Liver (tissue), 9 donors: Measurements from ENCODE around the gene TRAK1. TPM values are rescaled to one million over a fixed set of nuclear protein-coding genes. Genes with fewer than 3 reads are reported as not detected.

ENCODE experiments used
- DNase-seq: peaks from one replicate; pipeline ENCODE4 v3.0.0-alpha.2; 2017; ENCODE audit warnings: low spot score
- H3K27ac ChIP-seq, 2 donors: one replicate each; pipeline ENCODE4 v1.7.0; 2013; ENCODE audit warnings: inconsistent platforms in 2 of 2, low read length in 2 of 2, control low read depth in 1 of 2, low read depth in 1 of 2, mild to moderate bottlenecking in 1 of 2
- H3K27me3 ChIP-seq, 4 donors: one replicate each; pipeline versions ENCODE4 v1.6.1 to v1.7.0; 2013; ENCODE audit warnings: low read length in 3 of 4, inconsistent platforms in 1 of 4, mild to moderate bottlenecking in 1 of 4, moderate library complexity in 1 of 4; ENCODE audit not compliant: control insufficient read depth in 4 of 4, insufficient read depth in 4 of 4
- H3K36me3 ChIP-seq, 4 donors: one replicate each; pipeline versions ENCODE4 v1.6.1 to v1.7.0; 2013; ENCODE audit warnings: low read length in 3 of 4, mild to moderate bottlenecking in 3 of 4, low read depth in 1 of 4, moderate library complexity in 1 of 4; ENCODE audit not compliant: control insufficient read depth in 4 of 4, insufficient read depth in 3 of 4
- H3K4me1 ChIP-seq, 4 donors: one replicate each; pipeline versions ENCODE4 v1.6.1 to v1.7.0; 2013; ENCODE audit warnings: low read length in 3 of 4, mild to moderate bottlenecking in 3 of 4, moderate library complexity in 1 of 4; ENCODE audit not compliant: control insufficient read depth in 4 of 4, insufficient read depth in 4 of 4
- H3K4me3 ChIP-seq, 3 donors: one replicate each; pipeline versions ENCODE4 v1.6.1 to v1.7.0; 2013; ENCODE audit warnings: low read length in 3 of 3, control low read depth in 1 of 3, low read depth in 1 of 3, mild to moderate bottlenecking in 1 of 3
- H3K9ac ChIP-seq, 2 donors: one replicate each; pipeline ENCODE4 v1.7.0; 2013; ENCODE audit warnings: low read length in 2 of 2, mild to moderate bottlenecking in 2 of 2, moderate library complexity in 2 of 2, control low read depth in 1 of 2, low read depth in 1 of 2
- H3K9me3 ChIP-seq, 4 donors: one replicate each; pipeline versions ENCODE4 v1.6.1 to v1.7.0; 2013; ENCODE audit warnings: low read length in 3 of 4; ENCODE audit not compliant: control insufficient read depth in 4 of 4
- ATF3 ChIP-seq: IDR thresholded peaks from 2 replicates; pipeline ENCODE4 v1.6.1; 2016; ENCODE audit warnings: antibody characterized with exemption
- CTCF ChIP-seq: fragments of 150-350 bp; IDR thresholded peaks from 2 replicates; pipeline ENCODE4 v1.5.1; 2017; ENCODE audit warnings: improper control_type of control experiment, low read depth, low read length; ENCODE audit not compliant: missing input control
- EGR1 ChIP-seq, 2 donors: IDR thresholded peaks; 2 replicates each; pipeline ENCODE4 v1.6.1; 2016 to 2018; ENCODE audit warnings: antibody characterized with exemption in 2 of 2, low read depth in 2 of 2
- FOXA1 ChIP-seq: IDR thresholded peaks from 2 replicates; pipeline ENCODE4 v1.6.1; 2016; ENCODE audit warnings: antibody characterized with exemption
- FOXA2 ChIP-seq: IDR thresholded peaks from 2 replicates; pipeline ENCODE4 v1.6.1; 2016; ENCODE audit warnings: antibody characterized with exemption
- GABPA ChIP-seq, 2 donors: IDR thresholded peaks in 1 of 2; conservative IDR thresholded peaks in 1 of 2; 2 replicates each; pipeline ENCODE4 v1.6.1; 2016; ENCODE audit warnings: antibody characterized with exemption in 2 of 2, mild to moderate bottlenecking in 1 of 2, moderate library complexity in 1 of 2
- HNF4A ChIP-seq, 2 donors: conservative IDR thresholded peaks; 2 replicates each; pipeline ENCODE4 v1.6.1; 2016; ENCODE audit warnings: antibody characterized with exemption in 2 of 2, mild to moderate bottlenecking in 2 of 2
- HNF4G ChIP-seq: IDR thresholded peaks from 2 replicates; pipeline ENCODE4 v1.6.1; 2016; ENCODE audit warnings: antibody characterized with exemption
- JUND ChIP-seq, 2 donors: IDR thresholded peaks; 2 replicates each; pipeline ENCODE4 v1.6.1; 2016; ENCODE audit warnings: antibody characterized with exemption in 2 of 2
- MAX ChIP-seq: IDR thresholded peaks from 2 replicates; pipeline ENCODE4 v1.6.1; 2016; ENCODE audit warnings: antibody characterized with exemption
- NR2F2 ChIP-seq: IDR thresholded peaks from 2 replicates; pipeline ENCODE4 v1.6.1; 2016; ENCODE audit warnings: antibody characterized with exemption
- RAD21 ChIP-seq, 2 donors: IDR thresholded peaks; 2 replicates each; pipeline ENCODE4 v1.6.1; 2016; ENCODE audit warnings: antibody characterized with exemption in 2 of 2, mild to moderate bottlenecking in 2 of 2
- REST ChIP-seq: IDR thresholded peaks from 2 replicates; pipeline ENCODE4 v1.6.1; 2016; ENCODE audit warnings: antibody characterized with exemption, mild to moderate bottlenecking
- RXRA ChIP-seq, 2 donors: IDR thresholded peaks; 2 replicates each; pipeline ENCODE4 v1.6.1; 2017 to 2018; ENCODE audit warnings: antibody characterized with exemption in 2 of 2, mild to moderate bottlenecking in 1 of 2
- SP1 ChIP-seq: IDR thresholded peaks from 2 replicates; pipeline ENCODE4 v1.6.1; 2018; ENCODE audit warnings: antibody characterized with exemption, mild to moderate bottlenecking
- TAF1 ChIP-seq: conservative IDR thresholded peaks from 2 replicates; pipeline ENCODE4 v1.6.1; 2016; ENCODE audit warnings: antibody characterized with exemption, mild to moderate bottlenecking
- YY1 ChIP-seq: IDR thresholded peaks from 2 replicates; pipeline ENCODE4 v1.6.1; 2016; ENCODE audit warnings: antibody characterized with exemption, mild to moderate bottlenecking
- WGBS: extraction: QIAGEN DNeasy Blood & Tissue Kit; methylation state at CpG from one replicate; pipeline ENCODE4 v1.1.7; 2013; 5-methylcytosine and 5-hydroxymethylcytosine counted together
- polyA plus RNA-seq, 2 donors: library from polyadenylated mRNA; stranded (reverse) in 1 of 2; unstranded in 1 of 2; fragments of 200-250 nt in 1 of 2; fragments of >200 nt in 1 of 2; fragmentation: Nextera tagmentation in 1 of 2; extraction: Ambion mirVana in 1 of 2; gene quantifications; one replicate each; pipeline versions ENCODE4 v1.2.1 to v1.2.3, GENCODE V29; 2013 to 2015
- total RNA-seq, 2 donors: library from RNA; depleted of rRNA; stranded (reverse); fragments of >200 nt; gene quantifications; one replicate each; pipeline ENCODE4 v1.2.3, GENCODE V29; 2014
- TF ChIP-seq, protein P1 (sequence below): IDR thresholded peaks from 2 replicates; pipeline ENCODE4 v1.6.1; 2016; ENCODE audit warnings: antibody characterized with exemption
- donor health status: healthy.
- donor health status: healthy.
- donor health status: healthy.
- donor health status: healthy.
- donor health status: healthy.

The TRAK1 gene
- total and polyA plus RNA-seq, 4 donors: 3.4 to 21.7 (median 8.6) TPM

DNA sequence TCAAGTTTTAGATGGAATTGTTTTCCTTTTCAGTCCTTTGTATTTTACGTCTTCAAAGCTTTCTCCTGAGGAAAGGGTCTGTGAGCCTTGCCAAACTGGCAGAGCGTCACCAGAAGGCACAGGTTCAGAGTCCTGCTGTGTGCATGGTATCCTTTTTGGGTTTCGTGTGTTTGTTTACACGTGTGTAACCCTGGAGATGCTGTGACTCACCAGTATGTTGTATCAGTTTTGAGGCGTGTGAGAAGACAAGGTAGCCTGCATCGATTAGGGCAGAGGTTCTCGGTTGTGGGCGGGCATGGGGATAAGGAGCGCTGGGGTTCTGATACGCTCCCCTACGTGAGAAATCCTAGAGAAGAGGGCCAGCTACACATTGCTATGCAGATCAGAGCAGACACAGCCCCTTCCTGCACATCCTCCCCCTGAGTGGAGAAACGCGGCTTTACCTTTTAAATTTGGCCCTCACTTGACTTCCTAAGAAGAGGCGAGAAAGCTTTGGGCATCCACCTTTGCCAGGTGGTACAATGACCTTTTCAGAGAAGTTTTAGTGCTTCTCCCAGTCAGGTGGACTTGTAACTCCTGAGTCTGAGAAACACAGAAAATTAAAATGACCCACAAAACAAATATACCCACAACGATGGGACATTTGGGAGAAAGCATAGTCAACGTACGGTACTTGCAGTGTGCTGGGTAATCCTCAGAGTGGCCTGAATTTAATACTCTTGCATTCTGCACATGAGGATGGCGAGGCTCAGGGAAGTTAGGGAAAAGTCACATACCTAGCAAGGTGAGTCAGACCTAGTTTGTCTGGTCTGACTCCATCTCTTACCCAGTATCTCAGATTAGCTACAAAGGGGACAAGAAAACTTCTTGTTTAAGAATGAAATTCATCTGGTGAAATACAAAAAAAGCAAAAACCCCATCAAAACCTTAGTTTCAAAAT is 38.1 kb downstream of the TRAK1 start:
- Histone ChIP-seq H3K4me3 (no peak overlapping the region), H3K9me3 (no peaks in the 10 kb centered on the region), H3K9ac (peak overlapping the region in 1 of 2 donors; percentile 53), H3K27me3 (no peaks in the 10 kb centered on the region), H3K27ac (peak overlapping the region; percentile 54 to 77), H3K4me1 (peaks cover 8 to 30% (median 15%) of the 10 kb centered on the region in 4 donors), H3K36me3 (peaks cover 0 to 11% (median 4%) of the 10 kb centered on the region in 4 donors)
- TF ChIP-seq YY1 (no peak), RXRA (IDR thresholded peaks at IDR 0.05) (peak; percentile 32 to 56), HNF4A (conservative IDR thresholded peaks at IDR 0.05) (peak; percentile 79 to 81), RAD21 (IDR thresholded peaks at IDR 0.05) (peak in 1 of 2 donors; percentile 14), REST (no peak), CTCF (no peak), FOXA2 (no peak), SP1 (peak; percentile 45), TAF1 (no peak), NR2F2 (no peak), ATF3 (peak; percentile 60), FOXA1 (no peak), JUND (IDR thresholded peaks at IDR 0.05) (peak; percentile 79 to 85), EGR1 (IDR thresholded peaks at IDR 0.05; ENCODE audit: low read depth in 2 of 2) (no peak), HNF4G (peak; percentile 60), GABPA (IDR thresholded peaks at IDR 0.05 in 1 of 2, conservative IDR thresholded peaks at IDR 0.05 in 1 of 2) (no peak), MAX (no peak)
- TF ChIP-seq, protein P1, sequence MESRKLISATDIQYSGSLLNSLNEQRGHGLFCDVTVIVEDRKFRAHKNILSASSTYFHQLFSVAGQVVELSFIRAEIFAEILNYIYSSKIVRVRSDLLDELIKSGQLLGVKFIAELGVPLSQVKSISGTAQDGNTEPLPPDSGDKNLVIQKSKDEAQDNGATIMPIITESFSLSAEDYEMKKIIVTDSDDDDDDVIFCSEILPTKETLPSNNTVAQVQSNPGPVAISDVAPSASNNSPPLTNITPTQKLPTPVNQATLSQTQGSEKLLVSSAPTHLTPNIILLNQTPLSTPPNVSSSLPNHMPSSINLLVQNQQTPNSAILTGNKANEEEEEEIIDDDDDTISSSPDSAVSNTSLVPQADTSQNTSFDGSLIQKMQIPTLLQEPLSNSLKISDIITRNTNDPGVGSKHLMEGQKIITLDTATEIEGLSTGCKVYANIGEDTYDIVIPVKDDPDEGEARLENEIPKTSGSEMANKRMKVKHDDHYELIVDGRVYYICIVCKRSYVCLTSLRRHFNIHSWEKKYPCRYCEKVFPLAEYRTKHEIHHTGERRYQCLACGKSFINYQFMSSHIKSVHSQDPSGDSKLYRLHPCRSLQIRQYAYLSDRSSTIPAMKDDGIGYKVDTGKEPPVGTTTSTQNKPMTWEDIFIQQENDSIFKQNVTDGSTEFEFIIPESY: no peak
- no peak for DNase-seq
- 61% methylated on average over 18 of the region's 18 CpGs for WGBS
